ENCODE measurements around the gene UBE2L3.

UBE2L3 gene

DNA sequence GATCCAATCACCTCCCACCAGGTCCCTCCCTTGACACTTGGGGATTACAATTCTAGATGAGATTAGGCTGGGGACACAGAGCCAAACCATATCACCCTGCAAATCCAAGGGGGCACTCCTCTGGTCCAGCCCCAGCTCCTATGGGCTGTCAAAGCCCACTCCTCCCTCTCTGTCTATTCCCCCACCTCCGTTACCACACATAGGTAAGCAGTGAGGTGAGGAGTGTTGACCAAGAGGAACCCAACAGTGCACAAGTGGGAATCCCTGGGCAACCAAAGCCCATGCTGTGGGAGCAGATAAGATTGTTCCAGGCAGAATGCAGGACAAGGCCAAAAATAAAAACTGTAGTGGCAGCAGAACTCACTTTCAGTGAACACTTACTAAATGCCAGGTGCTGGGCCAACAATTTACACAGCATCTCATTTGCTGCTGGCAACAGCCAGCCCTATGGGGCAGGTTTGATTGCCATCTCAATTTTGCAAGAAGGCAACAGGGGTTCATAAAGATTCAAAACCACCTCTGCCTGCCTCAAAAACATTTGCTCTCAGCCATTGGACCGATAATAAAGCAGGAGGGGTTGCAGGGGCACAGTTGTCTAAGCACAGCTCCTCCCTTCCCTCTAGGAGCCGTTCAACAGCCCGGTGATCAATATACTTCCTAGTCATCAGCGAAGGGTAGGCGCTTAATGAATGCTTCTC lies 83.5 kb downstream of the UBE2L3 start:
- DNase-seq: no peak

DNA sequence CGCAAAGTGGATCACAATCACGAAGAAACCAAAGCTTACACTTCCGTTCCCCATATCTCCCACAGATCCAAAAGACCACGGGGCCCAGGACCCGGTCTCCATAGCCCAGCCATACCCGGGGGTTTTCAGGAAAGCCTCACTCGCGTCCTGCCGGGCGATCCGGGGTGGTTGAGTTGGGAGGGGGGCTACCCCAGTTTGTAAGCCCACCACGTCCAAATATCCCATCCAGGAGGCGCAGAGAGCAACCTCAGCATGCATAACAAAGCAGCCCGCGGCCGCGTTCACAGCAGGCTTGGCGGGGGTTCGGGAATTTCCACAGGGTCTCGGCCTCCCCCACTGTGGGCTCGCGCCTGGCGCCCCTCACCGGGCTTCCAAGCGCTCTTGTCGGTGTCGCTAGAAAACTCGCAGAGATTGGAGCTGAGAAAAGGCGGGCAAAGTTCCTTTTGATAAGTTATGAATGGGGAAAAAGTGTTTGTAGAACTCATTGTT lies 84.1 kb downstream of the UBE2L3 start:
- DNase-seq: no peak

DNA sequence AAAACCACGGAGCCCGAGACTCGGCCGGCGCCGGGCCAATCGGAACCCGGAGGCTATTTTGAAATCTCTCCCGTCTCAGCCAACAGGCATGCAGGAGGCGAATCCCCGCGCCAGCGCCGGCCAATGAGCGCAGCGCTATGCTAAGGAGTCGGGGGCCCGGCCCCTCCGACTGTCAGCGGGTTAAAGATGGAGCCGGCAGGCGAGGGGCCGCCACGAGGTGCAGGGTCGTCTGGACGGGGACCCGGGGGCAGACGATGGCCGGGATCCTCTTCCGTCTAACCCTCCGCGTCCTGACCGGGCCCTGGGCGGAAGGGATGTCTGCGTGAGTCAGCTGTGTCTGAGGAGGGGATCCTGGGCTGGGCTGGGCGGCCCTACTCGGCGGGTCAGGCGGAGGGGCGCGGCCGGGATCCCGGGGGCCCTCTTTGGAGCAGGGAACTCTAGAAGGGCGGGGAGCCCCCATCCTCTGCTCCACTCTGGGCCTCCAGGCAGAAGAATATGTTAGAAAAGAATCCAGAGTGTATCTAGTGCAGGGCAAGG lies 84.6 kb downstream of the UBE2L3 start:
- DNase-seq: peak; percentile 66

DNA sequence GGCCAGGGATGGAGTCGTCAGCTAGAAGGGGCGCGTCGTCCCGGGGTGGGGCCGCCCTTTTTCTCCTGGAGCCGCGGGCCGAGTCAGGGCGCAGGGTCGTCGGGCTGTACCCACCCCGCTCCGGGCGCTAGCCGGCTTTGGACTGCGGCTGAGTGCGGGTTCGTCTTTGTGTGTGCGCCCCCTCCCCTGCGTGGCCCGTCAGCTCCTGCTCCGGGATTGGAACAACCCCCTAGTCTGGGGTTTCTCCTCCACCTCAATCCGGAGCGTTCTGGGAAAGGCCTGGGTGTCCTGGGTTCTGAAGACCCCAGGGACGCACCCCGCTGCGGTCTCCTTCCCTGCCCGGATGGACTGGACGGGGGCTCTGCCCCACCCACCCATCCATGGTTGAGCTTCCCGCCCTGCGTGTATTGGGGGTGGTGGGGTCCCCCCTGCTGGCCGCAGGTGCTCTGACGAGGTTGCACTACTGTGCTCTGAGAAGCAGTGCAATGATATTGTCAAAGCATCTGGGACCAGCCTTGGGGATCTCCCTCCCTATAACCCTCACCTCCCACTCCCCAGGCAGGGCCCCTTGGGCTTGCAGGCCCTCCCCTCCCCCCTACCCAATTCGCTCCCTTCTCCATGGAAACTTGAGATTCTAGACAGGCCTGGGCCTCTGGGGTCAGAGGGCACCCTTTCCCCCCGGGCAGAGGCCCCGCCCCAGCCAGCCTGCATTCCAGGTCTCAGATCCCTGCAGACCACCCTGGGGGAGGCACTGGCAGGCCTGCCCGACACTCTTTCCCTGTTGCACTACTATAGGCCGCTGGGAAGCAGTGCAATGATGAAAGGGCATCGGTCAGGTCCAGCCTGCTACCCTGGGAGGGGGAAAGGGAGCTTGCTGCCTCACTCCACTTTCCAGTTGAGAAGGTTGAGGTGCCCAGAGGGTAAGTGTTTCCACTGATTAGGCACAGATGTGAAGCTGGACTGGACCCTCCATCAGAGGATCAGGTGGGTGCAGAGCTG lies 85.3 kb downstream of the UBE2L3 start:
- no peak for DNase-seq

DNA sequence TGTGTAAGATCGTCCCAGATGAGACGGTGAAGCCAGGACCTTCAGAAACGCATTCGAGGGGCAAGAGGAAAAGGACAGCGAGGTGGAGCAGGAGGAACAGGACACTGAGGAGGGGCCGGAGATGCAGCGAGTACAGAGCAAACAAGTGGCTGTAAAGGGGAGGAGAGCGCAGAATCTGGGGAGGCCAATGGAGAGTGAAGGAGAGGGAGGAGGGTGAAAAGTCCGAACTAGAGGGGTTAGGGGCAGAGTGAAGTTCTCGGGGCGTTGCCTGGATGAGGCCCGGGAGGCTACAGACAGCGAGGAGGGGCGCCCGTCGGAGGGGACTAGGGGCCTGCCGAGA lies 89.5 kb downstream of the UBE2L3 start:
- DNase-seq: no peak

DNA sequence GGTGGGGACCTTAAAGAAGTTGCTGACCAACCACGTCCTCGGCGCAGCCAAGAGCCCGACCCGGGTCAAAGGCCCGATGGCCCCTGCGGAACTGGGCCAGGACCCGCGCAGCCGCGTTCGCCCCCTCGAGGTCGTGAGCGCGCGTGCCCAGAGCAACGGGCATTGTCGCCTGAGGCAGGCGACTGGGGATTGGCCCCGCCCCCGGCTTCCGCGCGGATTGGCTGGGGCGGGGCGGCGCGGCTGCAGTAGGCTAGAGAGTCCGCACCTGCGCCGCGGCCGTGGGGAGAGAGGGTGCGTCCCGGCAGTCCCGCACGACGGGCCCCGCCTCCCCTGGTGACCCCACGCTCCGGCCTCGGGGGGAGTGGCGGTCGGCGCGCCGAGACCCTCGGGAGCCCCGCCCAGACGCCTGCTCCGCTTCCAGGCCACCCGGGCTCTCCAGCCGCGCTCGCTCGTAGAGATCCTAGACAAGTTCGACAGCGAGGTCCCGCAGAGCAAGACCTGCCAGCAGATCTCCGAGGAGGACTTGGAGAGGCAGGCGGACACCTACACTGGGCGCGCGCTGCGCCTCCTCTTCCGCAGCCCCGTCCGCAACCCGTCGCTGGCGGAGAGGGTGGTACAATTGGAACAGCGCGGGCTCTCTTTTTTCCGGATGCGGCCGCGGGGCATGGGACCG lies 90.0 kb downstream of the UBE2L3 start:
- DNase-seq: peak; percentile 88

DNA sequence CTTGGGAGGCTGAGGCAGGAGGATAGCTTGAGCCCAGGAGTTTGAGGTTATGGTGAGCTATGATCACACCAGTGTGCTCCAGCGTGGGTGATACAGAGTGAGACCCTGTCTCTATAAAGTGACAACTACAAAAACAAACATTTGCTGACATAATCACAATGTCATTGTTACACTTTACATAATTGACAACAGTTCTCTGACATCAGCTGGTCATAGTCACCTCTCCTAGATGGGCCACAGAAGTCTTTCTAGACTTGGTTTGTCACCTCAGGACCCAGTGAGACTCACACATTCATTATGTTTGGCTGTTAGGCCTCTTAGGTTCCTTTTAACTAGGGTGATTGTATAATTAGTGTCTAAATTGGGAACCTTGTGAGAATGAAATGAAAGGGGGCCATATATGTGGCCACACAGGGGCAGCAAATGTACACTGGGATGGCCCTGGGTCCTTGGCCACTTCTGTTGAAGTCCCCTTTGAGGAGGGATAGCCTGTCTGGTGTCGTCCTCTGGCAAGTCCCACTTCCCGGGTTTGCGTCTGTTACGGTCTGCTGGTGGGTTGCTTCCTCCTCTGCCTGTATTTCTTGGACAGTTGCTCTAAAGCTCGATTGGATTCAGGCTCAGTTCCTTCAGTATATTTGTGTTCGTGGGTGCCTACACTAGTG lies 92.5 kb downstream of the UBE2L3 start:
- DNase-seq: no peak

DNA sequence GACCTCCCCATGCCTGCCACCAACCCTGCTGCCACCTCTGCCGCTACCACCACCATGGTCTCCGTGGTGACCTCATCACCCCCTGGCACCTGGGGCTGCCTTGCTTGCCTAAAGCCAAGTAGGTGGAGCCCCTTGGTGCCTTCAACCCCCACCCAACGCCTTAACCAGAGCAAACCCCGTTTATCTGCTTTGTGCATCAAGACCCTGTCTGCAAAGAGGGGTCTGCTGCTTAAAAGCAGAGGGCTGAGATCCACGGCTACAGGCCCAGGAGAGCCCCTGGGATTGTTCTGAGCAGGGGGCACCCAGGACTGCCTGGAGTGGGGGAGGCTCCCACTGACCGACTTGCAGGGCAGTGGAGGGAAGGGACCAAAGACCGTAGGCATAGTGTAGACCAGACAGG lies 93.4 kb downstream of the UBE2L3 start:
- no peak for DNase-seq

DNA sequence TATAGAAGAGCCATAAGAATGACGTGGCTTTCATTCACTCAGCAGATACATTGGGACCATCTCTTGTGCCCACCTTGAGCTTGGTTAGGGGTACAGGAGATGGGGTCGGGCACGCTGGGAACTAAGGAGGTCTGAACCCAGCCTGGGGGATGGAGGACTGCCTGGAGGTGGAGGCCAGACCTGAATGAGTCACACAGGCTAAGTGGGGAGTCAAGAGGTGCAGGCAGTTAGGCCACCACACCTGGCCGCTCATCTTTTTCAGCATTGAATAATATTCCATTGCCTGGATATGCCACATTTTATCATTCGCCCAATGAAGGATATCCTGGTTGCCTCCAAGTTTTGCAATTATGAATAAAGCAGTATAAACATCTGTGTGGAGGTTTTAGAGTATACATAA lies 94.5 kb downstream of the UBE2L3 start:
- no peak for DNase-seq

DNA sequence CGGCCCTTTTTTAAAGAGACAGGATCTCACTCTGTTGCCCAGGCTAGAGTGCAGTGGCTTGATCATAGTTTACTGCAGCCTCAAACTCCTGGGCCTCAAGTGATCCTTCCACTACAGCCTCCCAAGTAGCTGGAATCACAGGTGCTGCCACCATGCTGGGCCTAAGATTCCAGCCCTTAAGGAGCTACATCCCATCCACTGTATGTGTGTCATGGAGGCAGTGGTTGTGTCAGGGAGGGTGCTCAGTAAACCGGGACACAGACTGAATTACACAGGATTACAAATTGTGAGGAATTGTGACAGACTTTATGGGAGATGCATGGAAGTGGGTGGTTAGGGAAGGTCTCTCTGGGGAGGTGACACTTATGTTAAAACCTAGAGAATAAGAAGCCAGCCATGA lies 96.2 kb downstream of the UBE2L3 start:
- no peak for DNase-seq

DNA sequence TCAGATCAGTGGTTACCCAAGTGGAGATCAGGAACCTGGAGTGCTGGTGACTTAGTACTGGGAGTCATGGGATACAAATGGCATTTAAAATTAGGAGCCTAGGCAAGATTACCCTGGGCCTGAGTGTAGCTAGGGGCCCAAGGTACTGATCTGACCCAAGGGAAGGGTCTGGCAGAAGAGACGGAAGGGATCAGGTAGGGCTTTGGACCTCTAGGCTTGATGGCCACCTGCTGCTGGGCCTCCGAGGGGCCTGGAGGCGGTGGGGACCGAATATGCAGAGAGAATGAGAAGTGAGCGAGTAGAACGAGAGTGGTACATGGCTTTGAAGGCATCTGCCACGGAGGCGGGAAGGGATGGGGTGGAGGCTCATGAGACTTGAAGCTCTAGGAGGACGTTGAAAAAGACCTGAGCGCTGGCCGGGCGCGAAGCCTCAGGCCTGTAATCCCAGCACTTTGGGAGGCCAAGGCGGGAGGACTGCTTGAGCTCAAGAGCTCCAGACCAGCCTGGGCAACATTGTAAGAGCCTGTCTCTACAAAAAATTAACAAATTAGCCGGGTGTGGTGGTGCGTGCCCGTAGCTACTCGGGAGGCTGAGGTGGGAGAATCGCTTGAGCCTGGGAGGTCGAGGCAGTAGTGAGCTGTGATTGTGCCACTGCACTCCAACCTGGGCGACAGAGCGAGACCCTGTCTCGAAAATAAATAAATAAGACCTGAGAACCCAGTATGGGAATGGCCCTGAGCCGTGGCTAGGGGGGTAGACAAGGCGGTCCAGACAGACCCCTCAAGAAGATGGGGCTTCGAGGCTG lies 97.7 kb downstream of the UBE2L3 start:
- no peak for DNase-seq

DNA sequence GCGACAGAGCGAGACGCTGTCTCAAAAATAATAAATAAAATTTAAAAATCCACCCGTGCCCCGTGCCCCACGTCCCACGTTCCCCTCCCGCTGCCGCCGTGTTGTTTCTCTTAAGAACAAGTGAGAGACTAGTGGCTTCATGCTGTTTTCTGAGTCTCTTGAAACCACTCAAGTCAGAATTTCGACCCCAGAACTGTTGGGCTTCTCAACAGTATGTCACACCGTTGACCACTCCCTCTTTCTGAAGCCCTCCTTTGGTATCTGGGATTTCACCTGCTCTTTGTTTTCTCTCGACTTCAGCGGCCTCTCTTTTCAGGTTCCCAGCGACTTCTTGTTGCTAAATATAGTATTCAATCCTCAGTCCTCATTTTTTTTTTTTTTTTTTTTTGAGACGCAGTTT lies 99.3 kb downstream of the UBE2L3 start:
- DNase-seq: no peak

DNA sequence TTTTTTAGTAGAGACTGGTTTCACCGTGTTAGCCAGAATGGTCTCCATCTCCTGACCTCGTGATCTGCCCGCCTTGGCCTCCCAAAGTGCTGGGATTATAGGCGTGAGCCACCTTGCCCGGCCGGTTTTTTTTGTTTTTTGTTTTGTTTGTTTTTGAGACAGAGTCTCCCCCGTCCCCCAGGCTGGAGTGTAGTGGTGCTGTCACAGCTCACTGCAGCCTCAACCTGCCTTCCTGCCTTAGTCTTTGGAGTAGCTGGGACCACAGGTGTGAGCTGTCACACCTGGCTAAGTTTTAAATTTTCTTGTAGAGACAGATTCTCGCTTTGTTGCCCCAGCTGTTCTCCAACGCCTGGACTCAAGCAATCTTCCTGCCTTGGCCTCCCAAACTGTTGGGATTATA lies 101.5 kb downstream of the UBE2L3 start:
- no peak for DNase-seq

DNA sequence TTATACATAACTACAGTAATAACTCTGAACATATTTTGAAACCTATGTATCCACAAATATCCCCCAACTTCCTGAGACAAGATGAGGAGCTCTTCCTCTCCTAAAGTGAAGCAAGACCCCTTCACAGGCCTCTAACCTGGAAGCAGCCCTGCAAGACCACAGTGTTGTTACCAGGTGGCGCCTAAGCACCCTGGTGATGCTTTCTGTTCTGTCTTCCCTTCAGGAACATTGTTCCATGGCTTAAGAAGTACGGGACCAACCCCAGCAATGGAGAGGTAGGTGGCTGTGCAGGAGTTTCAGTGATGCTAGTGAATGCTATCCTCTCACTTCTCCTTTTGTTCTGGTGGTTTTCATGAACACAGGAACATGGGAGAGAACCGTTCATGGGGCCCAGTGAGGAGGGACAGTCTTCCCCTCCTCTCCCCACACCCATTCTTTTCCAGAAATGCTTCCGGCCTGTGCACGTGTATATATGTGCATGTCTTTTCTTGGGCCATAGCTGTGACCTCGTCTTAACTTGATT lies 104.7 kb downstream of the UBE2L3 start:
- no peak for DNase-seq
